Fibroblast of pulmonary artery (primary cell): ENCODE measurements around the gene PLXDC1.
A peak's percentile ranks its signal among the peaks of the same experiment; 100 is the strongest.

Source experiments
- DNase-seq: peaks from one replicate; pipeline ENCODE4 v3.0.0-alpha.2; 2010; ENCODE audit warnings: low read depth
- H3K4me3 ChIP-seq: replicated peaks from 2 replicates; pipeline ENCODE4 v1.5.1; 2011; ENCODE audit warnings: low read depth, mild to moderate bottlenecking, control low read depth, low read length, moderate library complexity
- TF ChIP-seq, protein P1 (sequence below): IDR thresholded peaks from 2 replicates; pipeline ENCODE4 v1.5.1; 2011; ENCODE audit warnings: mild to moderate bottlenecking, control low read depth, low read length, inconsistent platforms; ENCODE audit errors: missing control alignments

PLXDC1 gene

DNA sequence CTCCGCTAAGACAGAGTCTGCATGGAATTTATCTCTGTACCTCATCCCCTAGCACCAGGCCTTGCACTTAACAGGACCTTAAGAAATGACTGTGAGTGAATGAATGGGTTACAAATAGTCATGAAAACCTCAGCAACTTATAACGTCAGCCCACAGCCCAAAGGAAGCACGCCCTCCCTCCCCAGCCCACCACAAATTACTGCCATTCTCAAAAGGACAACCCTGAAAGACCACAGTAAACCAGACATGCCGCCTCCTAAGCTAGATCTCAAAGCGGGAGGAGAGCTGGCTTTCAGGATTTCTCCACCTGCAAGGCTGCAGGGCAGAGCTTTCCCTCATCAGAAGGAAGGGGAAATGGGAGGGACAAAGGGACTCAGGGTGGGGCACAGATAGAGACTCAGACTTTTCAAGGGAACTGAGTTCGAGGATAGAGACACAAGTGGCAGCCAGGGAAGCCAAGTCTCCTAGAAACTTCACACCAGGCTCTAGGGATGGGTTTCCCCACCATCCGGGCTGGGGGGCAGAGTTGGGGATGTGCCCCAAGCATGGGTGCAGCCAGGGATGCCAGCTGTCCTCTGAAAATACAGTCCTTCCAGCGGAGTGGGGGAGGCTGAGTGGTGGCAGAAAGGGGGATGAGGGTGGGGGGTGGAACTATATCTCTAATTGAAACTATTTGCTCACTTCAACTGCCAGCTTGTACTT lies 56.7 kb downstream of the PLXDC1 start:
- H3K4me3 ChIP-seq, result no peak overlapping the region
- TF ChIP-seq, protein P1, sequence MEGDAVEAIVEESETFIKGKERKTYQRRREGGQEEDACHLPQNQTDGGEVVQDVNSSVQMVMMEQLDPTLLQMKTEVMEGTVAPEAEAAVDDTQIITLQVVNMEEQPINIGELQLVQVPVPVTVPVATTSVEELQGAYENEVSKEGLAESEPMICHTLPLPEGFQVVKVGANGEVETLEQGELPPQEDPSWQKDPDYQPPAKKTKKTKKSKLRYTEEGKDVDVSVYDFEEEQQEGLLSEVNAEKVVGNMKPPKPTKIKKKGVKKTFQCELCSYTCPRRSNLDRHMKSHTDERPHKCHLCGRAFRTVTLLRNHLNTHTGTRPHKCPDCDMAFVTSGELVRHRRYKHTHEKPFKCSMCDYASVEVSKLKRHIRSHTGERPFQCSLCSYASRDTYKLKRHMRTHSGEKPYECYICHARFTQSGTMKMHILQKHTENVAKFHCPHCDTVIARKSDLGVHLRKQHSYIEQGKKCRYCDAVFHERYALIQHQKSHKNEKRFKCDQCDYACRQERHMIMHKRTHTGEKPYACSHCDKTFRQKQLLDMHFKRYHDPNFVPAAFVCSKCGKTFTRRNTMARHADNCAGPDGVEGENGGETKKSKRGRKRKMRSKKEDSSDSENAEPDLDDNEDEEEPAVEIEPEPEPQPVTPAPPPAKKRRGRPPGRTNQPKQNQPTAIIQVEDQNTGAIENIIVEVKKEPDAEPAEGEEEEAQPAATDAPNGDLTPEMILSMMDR, result no peak
- no peak for DNase-seq

DNA sequence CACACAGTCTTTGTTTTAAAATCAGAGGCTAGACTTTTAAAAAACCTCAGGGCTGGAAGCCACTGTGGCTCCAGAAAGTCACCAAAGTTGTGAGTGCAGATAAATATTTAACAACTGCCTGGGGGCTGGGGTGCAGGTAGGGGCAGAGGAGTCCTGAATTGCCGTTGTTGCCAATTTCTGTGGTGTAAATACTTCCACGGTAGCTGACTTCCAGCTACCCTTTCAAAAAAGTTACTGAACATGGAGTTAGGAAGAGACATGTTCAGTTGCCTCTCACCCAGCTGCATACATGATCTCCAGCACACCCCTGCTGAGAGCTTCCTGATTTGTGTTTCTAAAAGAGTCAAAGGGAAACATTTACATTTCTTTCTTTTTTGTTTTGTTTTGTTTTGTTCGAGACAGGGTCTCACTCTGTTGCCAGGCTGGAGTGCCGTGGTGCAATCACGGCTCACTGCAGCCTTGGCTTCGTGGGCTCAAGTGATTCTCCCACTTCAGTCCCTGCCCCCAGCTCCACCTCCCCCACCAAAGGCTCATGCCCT lies 58.7 kb downstream of the PLXDC1 start:
- no peak overlapping the region for H3K4me3 ChIP-seq
- DNase-seq, result no peak

DNA sequence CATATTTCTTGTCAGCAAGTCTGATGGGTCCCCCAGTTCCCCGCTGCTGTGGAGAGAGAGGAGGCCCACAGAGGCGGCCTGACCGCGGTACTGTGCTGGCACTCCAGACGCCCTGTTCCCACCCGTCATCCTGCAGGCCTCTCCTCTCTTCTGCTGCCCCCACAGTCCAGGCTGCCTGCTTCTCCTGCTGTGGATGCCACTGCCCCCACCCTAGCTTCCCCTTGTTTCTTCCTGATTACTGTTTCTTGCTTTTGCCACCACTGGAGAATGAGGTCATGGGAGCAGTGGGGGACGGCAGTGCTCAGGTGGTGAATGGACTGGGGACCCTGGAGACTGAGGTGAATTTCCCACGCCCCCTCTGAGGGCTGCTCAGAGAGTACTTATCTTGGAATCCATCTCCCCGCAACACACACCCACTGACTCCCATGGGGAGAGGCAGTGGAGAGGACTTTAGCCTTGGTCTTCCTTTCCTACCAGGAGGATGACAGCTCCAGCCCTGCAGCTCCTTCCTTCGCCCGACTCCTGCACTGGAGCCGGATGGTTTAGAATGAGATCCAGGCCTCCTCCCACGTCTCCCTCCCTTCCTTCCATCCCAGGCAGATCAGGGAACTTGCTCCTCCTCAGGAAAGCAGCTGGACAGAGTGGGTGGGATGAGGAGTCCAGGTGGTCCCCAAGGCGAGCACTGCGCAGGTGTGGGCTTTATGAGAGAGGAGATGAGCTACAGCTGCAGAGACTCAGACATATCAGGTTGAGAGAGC lies 60.4 kb downstream of the PLXDC1 start:
- TF ChIP-seq, protein P1, result no peak
- H3K4me3 ChIP-seq, result no peak overlapping the region
- no peak for DNase-seq

More for the DNA sequence above, 58.7 kb downstream of the PLXDC1 start:
- TF ChIP-seq, protein P1, result no peak

GRCh38 chr17:39090400-39090799 lies 61.0 kb downstream of the PLXDC1 start:
- DNase-seq, result no peak
- TF ChIP-seq, protein P1, result no peak
- H3K4me3 ChIP-seq, result no peak overlapping the region

DNA sequence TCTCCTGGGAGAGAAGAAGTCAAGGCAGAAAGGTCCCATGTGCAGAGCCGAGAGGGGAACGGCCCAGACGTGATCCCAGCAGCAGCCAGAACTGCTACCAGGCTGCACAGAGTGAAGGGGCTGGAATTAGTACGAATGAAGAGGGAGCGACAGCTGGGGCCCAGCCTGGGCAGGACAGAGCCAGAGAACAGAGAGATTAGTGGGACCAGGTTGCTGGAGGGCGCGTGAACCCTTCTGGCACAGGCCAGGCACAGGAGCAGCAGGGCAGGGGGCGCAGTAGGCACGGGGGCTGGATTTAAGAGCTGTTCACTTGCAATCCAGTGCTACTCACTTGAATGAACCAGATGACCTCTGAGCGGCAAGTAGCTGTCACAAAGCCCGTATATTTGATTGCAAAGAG lies 66.9 kb downstream of the PLXDC1 start:
- TF ChIP-seq, protein P1, result no peak
- no peak overlapping the region for H3K4me3 ChIP-seq
- DNase-seq, result no peak

DNA sequence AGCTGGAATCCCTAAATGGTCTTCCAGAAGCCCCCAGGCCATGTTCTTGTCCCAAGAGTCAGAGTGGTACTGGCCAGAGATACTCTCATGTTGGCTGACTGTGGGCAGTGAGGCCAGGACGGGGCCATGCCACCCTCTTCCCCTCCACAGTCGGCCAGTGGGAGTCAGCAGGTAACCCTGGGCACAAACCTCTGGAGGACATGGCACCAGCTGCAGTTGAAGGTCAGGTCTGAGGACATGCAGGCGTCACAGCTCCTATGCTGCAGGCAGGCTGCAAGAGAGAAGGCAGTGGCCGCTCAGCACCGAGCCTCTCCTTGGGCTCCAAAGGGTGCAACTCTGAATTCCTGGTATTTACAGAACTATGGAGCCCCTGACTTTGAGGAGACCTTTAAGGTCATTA lies 68.2 kb downstream of the PLXDC1 start:
- DNase-seq, result no peak
- H3K4me3 ChIP-seq, result no peak overlapping the region
- TF ChIP-seq, protein P1, result no peak

DNA sequence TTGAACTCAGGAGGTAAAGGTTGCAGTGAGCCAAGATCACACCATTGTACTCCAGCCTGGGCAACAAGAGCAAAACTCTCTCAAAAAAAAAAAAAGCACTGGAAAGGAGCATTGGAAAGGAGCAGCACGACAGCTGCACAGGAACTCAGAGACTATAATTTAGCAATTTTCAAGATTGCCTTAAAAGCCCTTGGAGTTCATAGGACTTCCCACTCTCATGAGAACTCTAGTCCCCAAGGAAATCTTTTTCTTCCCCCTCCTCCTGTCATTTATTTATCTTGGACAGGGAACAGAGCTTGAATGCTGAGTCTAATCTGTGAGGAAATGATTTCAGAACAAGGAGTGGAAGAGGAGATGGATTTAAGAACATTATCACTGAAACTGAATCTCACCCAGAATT lies 69.0 kb downstream of the PLXDC1 start:
- TF ChIP-seq, protein P1, result no peak
- H3K4me3 ChIP-seq, result no peak overlapping the region
- peak; percentile 87 for DNase-seq
